ENCODE results near the gene CARD19. TPM values are rescaled to one million over a fixed set of nuclear protein-coding genes. Genes with fewer than 3 reads are reported as not detected.

CARD19 gene
- total and polyA plus RNA-seq, 2 of the 8 experiments (the other 6 are each of a cell fraction or from before 2014, with no cell fraction given) = 21.2 to 112 TPM

DNA sequence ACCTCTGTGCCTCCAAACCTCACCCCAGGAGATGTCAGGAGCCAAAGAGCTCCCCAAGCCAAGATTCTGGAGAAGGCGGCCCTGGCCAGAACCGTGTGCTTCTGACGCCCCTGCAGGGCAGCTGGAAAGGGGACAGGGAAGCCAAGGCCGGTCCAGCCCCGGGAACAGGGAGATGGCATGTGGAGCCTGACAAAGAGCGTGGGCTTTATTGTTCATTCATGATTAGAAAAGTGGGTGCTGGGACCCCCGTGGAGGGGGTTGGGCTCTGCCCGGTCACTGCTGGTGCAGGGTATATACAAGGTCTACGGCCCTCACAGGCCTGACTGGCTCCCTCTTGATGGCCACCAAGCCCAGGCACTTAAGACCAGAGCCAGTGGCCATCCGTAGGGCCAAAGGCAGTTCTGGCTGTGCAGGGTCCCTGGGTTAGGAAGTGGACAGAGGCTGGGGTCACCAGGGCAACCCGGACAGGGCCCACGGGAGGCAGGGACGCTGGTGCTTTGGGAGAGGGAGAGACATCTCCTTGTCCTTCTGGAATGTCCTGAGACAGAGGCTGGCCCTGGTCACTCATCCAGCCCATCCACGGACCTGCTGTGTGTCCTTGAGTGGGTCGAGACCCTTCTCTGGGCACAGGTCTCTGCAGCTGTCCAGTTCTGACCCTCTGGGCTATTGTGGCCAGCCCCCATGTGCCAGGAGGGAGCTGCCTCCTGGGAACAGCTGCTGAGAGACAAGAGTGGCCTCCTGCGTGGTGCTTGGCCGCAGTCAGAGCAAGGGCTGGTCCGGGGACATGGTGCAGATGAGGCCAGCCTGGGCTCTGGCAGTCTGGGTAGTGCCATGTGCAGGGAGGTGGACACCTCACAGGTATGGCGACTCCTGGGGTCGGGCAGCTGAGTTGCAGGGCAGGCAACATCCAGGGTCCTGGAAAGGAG, 25.6 kb downstream of the CARD19 start (continued):
- TF ChIP-seq, protein P1, sequence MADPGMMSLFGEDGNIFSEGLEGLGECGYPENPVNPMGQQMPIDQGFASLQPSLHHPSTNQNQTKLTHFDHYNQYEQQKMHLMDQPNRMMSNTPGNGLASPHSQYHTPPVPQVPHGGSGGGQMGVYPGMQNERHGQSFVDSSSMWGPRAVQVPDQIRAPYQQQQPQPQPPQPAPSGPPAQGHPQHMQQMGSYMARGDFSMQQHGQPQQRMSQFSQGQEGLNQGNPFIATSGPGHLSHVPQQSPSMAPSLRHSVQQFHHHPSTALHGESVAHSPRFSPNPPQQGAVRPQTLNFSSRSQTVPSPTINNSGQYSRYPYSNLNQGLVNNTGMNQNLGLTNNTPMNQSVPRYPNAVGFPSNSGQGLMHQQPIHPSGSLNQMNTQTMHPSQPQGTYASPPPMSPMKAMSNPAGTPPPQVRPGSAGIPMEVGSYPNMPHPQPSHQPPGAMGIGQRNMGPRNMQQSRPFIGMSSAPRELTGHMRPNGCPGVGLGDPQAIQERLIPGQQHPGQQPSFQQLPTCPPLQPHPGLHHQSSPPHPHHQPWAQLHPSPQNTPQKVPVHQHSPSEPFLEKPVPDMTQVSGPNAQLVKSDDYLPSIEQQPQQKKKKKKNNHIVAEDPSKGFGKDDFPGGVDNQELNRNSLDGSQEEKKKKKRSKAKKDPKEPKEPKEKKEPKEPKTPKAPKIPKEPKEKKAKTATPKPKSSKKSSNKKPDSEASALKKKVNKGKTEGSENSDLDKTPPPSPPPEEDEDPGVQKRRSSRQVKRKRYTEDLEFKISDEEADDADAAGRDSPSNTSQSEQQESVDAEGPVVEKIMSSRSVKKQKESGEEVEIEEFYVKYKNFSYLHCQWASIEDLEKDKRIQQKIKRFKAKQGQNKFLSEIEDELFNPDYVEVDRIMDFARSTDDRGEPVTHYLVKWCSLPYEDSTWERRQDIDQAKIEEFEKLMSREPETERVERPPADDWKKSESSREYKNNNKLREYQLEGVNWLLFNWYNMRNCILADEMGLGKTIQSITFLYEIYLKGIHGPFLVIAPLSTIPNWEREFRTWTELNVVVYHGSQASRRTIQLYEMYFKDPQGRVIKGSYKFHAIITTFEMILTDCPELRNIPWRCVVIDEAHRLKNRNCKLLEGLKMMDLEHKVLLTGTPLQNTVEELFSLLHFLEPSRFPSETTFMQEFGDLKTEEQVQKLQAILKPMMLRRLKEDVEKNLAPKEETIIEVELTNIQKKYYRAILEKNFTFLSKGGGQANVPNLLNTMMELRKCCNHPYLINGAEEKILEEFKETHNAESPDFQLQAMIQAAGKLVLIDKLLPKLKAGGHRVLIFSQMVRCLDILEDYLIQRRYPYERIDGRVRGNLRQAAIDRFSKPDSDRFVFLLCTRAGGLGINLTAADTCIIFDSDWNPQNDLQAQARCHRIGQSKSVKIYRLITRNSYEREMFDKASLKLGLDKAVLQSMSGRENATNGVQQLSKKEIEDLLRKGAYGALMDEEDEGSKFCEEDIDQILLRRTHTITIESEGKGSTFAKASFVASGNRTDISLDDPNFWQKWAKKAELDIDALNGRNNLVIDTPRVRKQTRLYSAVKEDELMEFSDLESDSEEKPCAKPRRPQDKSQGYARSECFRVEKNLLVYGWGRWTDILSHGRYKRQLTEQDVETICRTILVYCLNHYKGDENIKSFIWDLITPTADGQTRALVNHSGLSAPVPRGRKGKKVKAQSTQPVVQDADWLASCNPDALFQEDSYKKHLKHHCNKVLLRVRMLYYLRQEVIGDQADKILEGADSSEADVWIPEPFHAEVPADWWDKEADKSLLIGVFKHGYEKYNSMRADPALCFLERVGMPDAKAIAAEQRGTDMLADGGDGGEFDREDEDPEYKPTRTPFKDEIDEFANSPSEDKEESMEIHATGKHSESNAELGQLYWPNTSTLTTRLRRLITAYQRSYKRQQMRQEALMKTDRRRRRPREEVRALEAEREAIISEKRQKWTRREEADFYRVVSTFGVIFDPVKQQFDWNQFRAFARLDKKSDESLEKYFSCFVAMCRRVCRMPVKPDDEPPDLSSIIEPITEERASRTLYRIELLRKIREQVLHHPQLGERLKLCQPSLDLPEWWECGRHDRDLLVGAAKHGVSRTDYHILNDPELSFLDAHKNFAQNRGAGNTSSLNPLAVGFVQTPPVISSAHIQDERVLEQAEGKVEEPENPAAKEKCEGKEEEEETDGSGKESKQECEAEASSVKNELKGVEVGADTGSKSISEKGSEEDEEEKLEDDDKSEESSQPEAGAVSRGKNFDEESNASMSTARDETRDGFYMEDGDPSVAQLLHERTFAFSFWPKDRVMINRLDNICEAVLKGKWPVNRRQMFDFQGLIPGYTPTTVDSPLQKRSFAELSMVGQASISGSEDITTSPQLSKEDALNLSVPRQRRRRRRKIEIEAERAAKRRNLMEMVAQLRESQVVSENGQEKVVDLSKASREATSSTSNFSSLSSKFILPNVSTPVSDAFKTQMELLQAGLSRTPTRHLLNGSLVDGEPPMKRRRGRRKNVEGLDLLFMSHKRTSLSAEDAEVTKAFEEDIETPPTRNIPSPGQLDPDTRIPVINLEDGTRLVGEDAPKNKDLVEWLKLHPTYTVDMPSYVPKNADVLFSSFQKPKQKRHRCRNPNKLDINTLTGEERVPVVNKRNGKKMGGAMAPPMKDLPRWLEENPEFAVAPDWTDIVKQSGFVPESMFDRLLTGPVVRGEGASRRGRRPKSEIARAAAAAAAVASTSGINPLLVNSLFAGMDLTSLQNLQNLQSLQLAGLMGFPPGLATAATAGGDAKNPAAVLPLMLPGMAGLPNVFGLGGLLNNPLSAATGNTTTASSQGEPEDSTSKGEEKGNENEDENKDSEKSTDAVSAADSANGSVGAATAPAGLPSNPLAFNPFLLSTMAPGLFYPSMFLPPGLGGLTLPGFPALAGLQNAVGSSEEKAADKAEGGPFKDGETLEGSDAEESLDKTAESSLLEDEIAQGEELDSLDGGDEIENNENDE (IDR thresholded peaks at IDR 0.05; ENCODE audit: insufficient replicate concordance, low read length) = no peak
- TF ChIP-seq POLR2AphosphoS5 (IDR thresholded peaks at IDR 0.05; ENCODE audit: low read depth, low read length) (no peak), EP300 (IDR thresholded peaks at IDR 0.05; ENCODE audit: borderline replicate concordance in 1 of 2, low read depth in 2 of 2, low read length in 2 of 2) (no peak), SAP30 (IDR thresholded peaks at IDR 0.05; ENCODE audit: insufficient read depth, insufficient replicate concordance, low read length) (no peak)

All from H1 (cell line).